Anterior cingulate cortex (tissue), 58 donors: ENCODE data around the gene CACNA2D2.

Experiments used
- DNase-seq, 58 donors: peaks; one replicate each; lab custom pipeline; 2025; lab: John Stamatoyannopoulos, UW

CACNA2D2 gene

GRCh38 chr3:50354186-50354764 is 149.2 kb downstream of the CACNA2D2 start:
- DNase-seq, result no peak

DNA sequence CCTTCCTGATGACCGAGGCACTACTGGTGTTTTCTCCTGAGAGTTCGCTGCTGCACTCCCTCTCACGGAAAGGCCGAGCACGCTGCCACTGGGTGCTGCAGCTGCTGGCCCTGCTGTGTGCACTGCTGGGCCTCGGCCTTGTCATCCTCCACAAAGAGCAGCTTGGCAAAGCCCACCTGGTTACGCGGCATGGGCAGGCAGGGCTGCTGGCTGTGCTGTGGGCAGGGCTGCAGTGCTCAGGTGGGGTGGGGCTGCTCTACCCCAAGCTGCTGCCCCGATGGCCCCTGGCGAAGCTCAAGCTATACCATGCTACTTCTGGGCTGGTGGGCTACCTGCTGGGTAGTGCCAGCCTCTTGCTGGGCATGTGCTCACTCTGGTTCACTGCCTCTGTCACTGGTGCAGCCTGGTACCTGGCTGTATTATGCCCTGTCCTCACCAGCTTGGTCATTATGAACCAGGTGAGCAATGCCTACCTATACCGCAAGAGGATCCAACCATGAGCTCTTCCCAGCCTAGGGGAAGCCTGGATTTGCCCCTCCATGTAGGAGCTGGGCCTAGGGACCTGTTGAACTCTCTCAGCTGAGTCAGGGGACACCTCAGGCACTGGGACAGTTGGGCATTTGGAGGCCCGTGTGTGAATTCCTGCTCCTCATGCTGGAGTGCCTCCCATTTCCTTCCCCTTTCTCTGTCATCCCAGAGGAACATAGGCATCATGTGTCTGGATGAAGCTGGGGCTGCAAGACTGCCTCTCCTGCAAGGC is 150.0 kb downstream of the CACNA2D2 start:
- DNase-seq, result no peak

GRCh38 chr3:50352781-50353180 is 150.7 kb downstream of the CACNA2D2 start:
- no peak for DNase-seq

GRCh38 chr3:50351323-50351697 is 152.1 kb downstream of the CACNA2D2 start:
- DNase-seq, result peak in 1 of 58 donors; percentile 39

GRCh38 chr3:50350527-50351322 is 152.7 kb downstream of the CACNA2D2 start, which contains the start of the genes CYB561D2 and NPRL2:
TSS of gene CYB561D2 (plus strand) at chr3:50350862. CDS start at chr3:50351434, 572 bp downstream.
TSS of gene NPRL2 (minus strand) at chr3:50350775. CDS start at chr3:50350652, 123 bp downstream.
- peak; percentile 89 to 99 (median 97) for DNase-seq

DNA sequence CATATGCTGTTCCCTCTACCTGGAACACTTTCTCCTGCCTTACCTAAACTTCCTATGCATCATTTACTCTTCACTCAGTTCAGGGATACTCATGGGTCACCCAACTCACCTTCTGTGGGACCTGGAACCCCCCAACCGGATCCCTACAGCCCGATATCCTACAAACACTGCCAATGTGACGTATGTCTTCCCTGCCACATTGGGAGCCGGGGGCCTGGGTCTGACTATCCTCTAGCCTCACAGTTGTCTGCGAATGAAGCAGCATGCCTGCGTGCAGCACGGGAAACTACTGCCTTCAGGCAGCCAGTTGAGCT is 153.3 kb downstream of the CACNA2D2 start:
- DNase-seq, result peak in 1 of 58 donors; percentile 63

DNA sequence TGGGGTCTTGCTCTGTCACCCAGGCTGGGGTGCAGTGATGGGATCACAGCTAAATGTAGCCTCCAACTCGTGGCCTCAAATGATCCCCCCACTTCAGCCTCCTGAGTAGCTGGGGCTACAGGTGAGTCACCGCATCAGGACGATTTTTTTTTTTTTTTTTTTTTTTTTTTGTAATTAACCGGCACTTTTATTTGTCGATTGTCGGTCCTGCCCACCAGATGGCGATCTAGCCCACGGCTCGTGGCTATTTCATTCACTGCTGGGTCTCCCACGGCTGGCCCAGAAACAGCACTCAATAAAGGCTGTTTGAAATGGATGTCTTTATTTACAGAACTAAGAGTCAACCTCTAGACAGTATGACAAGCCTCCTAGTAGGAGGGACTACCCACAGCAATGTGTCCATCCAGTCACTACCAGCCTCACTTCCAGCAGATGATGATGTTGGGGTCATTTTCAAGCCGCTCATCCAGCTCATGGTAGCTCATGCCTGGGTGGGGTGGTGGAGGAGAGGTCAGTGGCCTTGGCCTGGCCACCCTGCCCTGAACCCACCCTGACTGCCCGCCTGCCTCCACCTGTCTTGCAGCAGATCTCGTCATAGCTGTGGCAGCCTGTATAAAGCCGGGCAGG is 156.1 kb downstream of the CACNA2D2 start:
- DNase-seq, result peak in 50 of 58 donors; percentile 6 to 65 (median 35)

GRCh38 chr3:50345586-50346234 is 157.7 kb downstream of the CACNA2D2 start, which contains the start of gene ZMYND10:
TSS of gene ZMYND10 (minus strand) at chr3:50345732. CDS start at chr3:50345579, 153 bp downstream.
- DNase-seq, result peak in 30 of 58 donors; percentile 10 to 65 (median 28)

GRCh38 chr3:50345008-50345407 is 158.4 kb downstream of the CACNA2D2 start:
- DNase-seq, result no peak

DNA sequence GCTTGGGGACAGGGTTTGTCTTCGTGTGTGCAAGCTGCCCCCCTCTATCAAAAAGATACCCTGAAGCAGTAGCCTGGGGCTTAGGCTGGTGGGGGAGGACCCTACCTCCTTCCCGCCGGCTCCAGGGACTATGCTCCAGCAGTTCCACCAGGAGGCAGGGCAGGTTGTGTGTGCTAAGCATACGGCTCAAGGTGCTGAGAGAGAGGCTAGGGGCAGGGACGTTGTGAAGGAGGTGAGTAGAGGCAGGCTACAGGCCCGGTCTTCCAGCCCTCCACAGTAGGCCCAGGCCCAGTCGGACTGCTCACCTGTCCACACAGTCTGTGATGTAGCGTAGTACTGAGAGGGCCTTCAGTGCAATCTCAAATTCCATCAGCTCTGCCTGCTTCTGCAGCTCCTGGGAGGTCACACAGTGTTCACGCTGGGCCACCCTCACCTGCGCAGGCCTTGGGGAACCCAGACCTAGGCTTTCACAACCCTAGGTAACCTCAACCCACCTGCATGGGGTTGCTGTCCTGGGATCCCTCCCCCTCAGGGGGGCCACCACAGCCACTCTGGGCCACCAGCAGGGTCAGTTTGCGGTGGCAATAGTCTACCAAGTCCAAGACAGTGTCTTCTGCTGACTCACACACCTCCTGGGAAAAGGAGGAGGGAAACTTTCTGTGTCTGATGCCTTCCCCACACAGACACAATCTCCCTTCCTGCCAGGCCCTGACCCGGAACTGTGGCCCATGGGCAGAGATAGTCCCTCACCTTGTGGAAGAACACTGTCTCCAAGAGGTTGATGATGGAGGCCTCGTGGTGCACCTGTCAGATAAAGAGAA is 160.4 kb downstream of the CACNA2D2 start:
- no peak for DNase-seq

DNA sequence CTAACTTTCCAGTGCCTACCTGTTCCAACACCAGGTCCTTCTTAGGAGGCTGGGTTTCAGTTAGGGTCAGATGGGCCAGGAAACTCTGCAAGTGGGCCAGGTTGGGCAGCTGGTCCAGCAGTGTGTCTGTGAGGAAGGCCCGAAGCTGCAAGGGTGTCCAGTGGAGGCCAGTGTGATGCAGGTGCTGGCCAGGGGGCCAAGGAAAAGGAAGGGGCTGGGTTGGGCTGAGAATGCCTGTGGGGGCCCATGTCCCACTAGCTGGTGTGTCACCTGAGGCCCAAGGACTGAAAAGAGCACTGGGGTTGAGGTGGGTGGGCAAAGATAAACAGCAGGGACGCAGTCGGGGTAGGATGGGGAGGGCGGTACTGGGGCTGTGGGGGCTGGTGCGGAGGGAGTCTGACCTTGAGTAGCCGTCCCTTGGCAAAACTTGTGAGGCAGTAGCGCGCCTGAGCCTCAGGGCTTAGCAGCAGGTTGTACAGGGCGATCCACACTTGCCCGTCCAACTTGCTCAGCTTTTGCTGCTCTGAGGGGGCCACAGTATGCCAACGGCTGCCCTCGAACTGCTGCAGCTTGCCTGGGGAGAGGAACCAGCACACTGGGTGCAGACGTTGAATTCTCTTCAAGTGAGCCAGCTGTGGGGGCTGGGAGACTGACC is 161.3 kb downstream of the CACNA2D2 start:
- no peak for DNase-seq

DNA sequence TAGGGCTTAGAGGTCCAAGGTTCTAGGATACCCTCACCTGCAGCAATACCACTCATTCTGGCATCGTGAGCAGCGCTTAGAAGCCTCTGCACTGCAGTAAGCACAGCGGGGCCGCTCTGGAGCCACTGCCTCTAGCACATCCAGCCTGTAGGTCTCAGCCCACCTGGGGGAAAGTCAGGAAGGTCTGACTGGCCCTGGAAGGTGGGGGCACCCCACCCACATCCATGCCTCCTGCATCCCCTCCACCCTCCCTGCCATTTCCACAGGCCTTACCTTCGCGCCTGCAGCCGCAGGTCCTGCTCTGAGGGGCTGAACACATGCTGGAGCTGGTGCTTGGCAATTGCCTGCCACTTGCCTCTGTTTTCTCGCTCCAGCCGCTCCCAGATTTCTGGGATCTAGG is 161.9 kb downstream of the CACNA2D2 start:
- DNase-seq, result no peak

DNA sequence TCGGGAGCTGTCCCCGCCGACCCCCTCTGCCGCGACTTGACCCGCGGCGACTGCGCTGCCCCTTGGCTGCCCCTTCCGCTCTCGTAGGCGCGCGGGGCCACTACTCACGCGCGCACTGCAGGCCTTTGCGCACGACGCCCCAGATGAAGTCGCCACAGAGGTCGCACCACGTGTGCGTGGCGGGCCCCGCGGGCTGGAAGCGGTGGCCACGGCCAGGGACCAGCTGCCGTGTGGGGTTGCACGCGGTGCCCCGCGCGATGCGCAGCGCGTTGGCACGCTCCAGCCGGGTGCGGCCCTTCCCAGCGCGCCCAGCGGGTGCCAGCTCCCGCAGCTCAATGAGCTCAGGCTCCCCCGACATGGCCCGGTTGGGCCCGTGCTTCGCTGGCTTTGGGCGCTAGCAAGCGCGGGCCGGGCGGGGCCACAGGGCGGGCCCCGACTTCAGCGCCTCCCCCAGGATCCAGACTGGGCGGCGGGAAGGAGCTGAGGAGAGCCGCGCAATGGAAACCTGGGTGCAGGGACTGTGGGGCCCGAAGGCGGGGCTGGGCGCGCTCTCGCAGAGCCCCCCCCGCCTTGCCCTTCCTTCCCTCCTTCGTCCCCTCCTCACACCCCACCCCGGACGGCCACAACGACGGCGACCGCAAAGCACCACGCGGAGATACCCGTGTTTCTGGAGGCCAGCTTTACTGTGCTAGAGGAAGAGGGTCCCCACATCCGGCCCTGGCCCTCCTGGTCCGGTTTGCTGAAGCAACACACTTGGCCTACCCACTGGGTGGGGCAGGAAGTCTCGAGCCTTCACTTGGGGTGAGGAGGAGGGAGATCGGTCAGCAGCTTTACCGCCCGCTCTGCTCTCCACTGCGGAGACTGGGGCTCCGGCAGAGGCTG is 162.7 kb downstream of the CACNA2D2 start, which contains the start of gene RASSF1:
Gene RASSF1 (minus strand): TSS at position 389 of the 882 bp plus-strand sequence. CDS start 31 bp downstream, at position 358.
- peak in 3 of 58 donors; percentile 20 to 40 (median 35) for DNase-seq

DNA sequence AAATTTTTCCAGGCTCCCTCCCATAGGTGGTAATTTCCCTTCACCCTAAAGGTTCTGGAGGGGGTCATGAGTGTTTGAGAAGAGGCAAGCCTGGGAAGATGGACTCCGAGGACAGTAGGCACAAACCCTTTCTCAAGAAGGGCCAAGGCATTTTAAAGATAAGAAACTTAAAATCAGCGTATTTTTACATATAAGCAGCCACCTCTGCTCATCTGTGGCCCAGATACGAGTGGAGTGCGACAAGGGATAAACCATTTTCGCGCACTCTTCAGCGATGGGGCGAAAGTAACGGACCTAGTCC is 163.3 kb downstream of the CACNA2D2 start:
- DNase-seq, result no peak

- no peak for DNase-seq
These were observed 163.8 kb downstream of the CACNA2D2 start for GRCh38 chr3:50339485-50340146.

DNA sequence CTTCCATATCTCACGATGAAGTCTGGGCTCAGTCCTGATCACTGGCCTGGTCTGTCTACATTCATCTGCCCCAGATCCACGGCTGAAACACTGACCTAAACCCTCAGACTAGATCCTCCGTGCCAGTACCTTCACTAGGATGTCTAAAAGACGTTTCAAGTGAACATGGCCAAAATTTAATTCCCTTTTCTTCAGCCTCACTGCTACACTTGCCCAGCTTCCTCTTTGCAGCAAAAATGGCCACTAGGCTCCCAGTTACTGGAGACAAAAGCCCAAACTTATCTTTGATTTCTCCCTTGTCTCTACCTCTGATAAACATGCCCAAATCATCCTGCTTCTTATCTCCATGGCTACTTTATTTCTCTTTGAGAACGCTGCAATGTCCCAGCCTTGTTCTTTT is 164.5 kb downstream of the CACNA2D2 start:
- no peak for DNase-seq

- peak; percentile 85 to 99 (median 97) for DNase-seq
These were observed 166.1 kb downstream of the CACNA2D2 start for GRCh38 chr3:50337175-50337861.
